Thymus (tissue), 11 donors: Measurements from ENCODE around the gene POC5. TPM values are rescaled to one million over a fixed set of nuclear protein-coding genes. Genes with fewer than 3 reads are reported as not detected.
"Not testable (repeated sequence)": the region's sequence is repeated elsewhere in the genome, so short reads cannot be mapped to it uniquely, and the experiment has no call there.

Source experiments
- DNase-seq, 9 donors: peaks; one replicate each; pipeline ENCODE4 v3.0.0-alpha.2; 2013; ENCODE audit warnings: low spot score in 9 of 9, low read depth in 6 of 9, missing footprints in 1 of 9
- H3K27ac ChIP-seq, 2 donors: one replicate each; pipeline ENCODE4 v1.5.1; 2013; ENCODE audit warnings: control low read depth in 1 of 2, low read depth in 1 of 2, low read length in 1 of 2, mild to moderate bottlenecking in 1 of 2, moderate library complexity in 1 of 2
- H3K27me3 ChIP-seq, 2 donors: one replicate each; pipeline ENCODE4 v1.5.1; 2013; ENCODE audit warnings: low read length in 1 of 2; ENCODE audit not compliant: control insufficient read depth in 2 of 2, insufficient read depth in 1 of 2
- H3K36me3 ChIP-seq, 2 donors: one replicate each; pipeline ENCODE4 v1.5.1; 2013; ENCODE audit warnings: low read length in 1 of 2, mild to moderate bottlenecking in 1 of 2, moderate library complexity in 1 of 2; ENCODE audit not compliant: control insufficient read depth in 2 of 2, insufficient read depth in 2 of 2
- H3K4me1 ChIP-seq, 2 donors: one replicate each; pipeline ENCODE4 v1.5.1; 2013; ENCODE audit warnings: low read length in 2 of 2; ENCODE audit not compliant: control insufficient read depth in 2 of 2, insufficient read depth in 2 of 2
- H3K4me3 ChIP-seq, 2 donors: one replicate each; pipeline ENCODE4 v1.5.1; 2013; ENCODE audit warnings: low read length in 2 of 2, control low read depth in 1 of 2, mild to moderate bottlenecking in 1 of 2
- H3K9me3 ChIP-seq, 2 donors: one replicate each; pipeline ENCODE4 v1.5.1; 2013; ENCODE audit warnings: low read length in 1 of 2, mild to moderate bottlenecking in 1 of 2; ENCODE audit not compliant: control insufficient read depth in 2 of 2, insufficient read depth in 1 of 2
- WGBS: extraction: QIAGEN DNeasy Blood & Tissue Kit; methylation state at CpG from one replicate; pipeline ENCODE4 v1.1.7; 2013; 5-methylcytosine and 5-hydroxymethylcytosine counted together
- polyA plus RNA-seq: library from polyadenylated mRNA; stranded (reverse); fragments of 200-250 nt; gene quantifications from one replicate; pipeline ENCODE4 v1.2.3, GENCODE V29; 2013
- total RNA-seq: library from RNA; stranded (reverse); fragments of 120-200 nt; gene quantifications from one replicate; pipeline ENCODE4 v1.2.4, GENCODE V29; 2013
- donor health status: healthy.

Gene POC5
- total and polyA plus RNA-seq, 2 donors, result 18.9 to 21.4 TPM

- WGBS, result 99% methylated on average over 1 of the region's 1 CpG
- no peaks in the 10 kb centered on the region for H3K36me3 ChIP-seq
- H3K4me3 ChIP-seq, result no peak overlapping the region
- H3K4me1 ChIP-seq, result no peaks in the 10 kb centered on the region
- no peak for DNase-seq
- H3K27ac ChIP-seq, result no peak overlapping the region
- H3K27me3 ChIP-seq, result no peaks in the 10 kb centered on the region
- H3K9me3 ChIP-seq, result peaks cover 0 to 3% of the 10 kb centered on the region in 2 donors
These were observed 16.5 kb upstream of the POC5 start for GRCh38 chr5:75733767-75734166.

- not testable (repeated sequence) for H3K36me3 ChIP-seq, DNase-seq, H3K4me3 ChIP-seq, H3K27ac ChIP-seq, H3K27me3 ChIP-seq, H3K9me3 ChIP-seq, H3K4me1 ChIP-seq
- WGBS, result 96% methylated on average over 4 of the region's 4 CpGs
These were observed 14.3 kb upstream of the POC5 start for GRCh38 chr5:75731515-75731914.

- peaks cover 0 to 3% of the 10 kb centered on the region in 2 donors for H3K9me3 ChIP-seq
- no peaks in the 10 kb centered on the region for H3K36me3 ChIP-seq
- H3K27ac ChIP-seq, result no peak overlapping the region
- 96% methylated on average over 3 of the region's 3 CpGs for WGBS
- H3K4me3 ChIP-seq, result no peak overlapping the region
- no peak for DNase-seq
- no peaks in the 10 kb centered on the region for H3K27me3 ChIP-seq
- no peaks in the 10 kb centered on the region for H3K4me1 ChIP-seq
These were observed 12.1 kb upstream of the POC5 start for GRCh38 chr5:75729321-75729720.

DNA sequence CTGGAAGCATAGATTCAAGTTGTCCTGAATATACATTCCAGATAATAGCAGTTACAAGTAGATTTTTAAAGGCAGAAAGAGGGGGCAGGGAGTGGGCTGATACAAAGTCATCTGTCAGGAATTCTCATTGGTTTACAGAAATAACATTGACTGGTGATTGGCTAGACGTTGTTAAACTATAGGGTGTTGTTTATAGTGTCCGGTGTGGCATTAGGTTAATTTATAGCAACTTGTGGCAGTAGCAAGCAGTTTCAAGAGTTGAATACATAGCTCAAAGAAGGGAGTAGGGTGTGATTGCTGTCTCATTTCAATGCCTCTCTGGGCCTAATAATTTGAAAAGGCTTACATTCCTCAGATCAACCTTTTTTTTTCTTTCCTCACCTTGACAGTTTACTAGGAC lies 10.7 kb upstream of the POC5 start:
- WGBS, result 91% methylated on average over 2 of the region's 2 CpGs
- no peaks in the 10 kb centered on the region for H3K27me3 ChIP-seq
- no peak overlapping the region for H3K4me3 ChIP-seq
- no peaks in the 10 kb centered on the region for H3K36me3 ChIP-seq
- H3K4me1 ChIP-seq, result no peaks in the 10 kb centered on the region
- H3K27ac ChIP-seq, result no peak overlapping the region
- no peak for DNase-seq
- no peaks in the 10 kb centered on the region for H3K9me3 ChIP-seq

DNA sequence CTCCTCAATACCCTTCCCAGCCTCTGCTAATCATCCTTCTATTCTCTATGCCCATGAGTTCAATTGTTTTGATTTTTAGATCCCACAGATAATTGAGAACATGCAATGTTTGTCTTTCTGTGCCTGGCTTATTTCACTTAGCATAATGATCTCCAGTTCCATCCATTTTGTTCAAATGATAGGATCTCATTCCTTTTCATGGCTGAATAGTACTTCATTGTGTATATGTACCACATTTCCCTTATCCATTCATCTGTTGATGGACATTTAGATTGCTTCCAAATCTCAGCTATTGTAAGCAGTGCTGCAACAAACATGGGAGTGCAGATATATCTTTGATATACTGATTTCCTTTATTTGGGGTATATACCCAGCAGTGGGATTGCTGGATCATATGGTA lies 9.0 kb upstream of the POC5 start:
- not testable (repeated sequence) for DNase-seq, H3K4me3 ChIP-seq, H3K9me3 ChIP-seq, H3K27me3 ChIP-seq, H3K4me1 ChIP-seq, H3K36me3 ChIP-seq, H3K27ac ChIP-seq

DNA sequence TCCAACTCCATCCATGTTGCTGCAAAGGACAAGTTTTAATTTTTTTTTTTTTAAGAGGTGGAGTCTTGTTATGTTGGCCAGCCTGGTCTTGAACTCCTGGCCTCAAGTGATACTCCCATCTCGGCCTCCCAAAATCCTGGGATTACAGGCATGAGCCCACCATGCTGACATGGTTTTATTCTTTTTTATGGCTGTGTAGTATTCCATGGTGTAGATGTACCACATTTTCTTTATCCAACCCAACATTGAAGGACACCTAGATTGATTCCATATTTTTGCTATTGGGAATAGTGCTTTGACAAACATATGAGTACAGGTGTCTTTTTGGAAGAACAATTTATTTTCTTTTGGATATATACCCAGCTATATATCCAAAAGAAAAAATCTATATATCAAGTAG lies 6.1 kb upstream of the POC5 start:
- DNase-seq, result no peak
- WGBS, result 95% methylated on average over 1 of the region's 1 CpG
- Histone ChIP-seq H3K27me3 (no peaks in the 10 kb centered on the region), H3K36me3 (no peaks in the 10 kb centered on the region), H3K4me1 (no peaks in the 10 kb centered on the region), H3K4me3 (no peak overlapping the region), H3K27ac (no peak overlapping the region), H3K9me3 (no peaks in the 10 kb centered on the region)

DNA sequence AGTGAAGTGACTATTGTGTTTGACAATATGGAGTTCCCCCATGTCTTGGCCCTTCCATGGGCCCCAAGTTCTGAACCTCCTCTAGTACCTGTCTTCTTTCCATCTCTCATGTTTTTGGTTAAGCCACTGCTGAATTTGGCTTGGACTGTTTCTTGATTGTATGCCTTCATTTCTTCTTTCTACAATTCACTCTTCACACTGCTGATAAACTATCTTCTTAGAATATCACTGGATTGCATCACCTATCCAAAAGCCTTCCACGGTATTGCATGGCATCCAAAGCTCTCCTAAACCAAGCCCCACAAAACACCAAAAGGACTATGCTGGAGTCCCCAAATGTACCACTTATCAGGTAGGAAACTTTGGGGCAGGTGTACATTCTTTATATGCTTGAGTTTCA lies 4.3 kb upstream of the POC5 start:
- no peak overlapping the region for H3K27ac ChIP-seq
- H3K27me3 ChIP-seq, result no peaks in the 10 kb centered on the region
- no peak overlapping the region for H3K4me3 ChIP-seq
- H3K36me3 ChIP-seq, result no peaks in the 10 kb centered on the region
- 100% methylated on average over 1 of the region's 1 CpG for WGBS
- no peak for DNase-seq
- H3K9me3 ChIP-seq, result peaks cover 1 to 3% of the 10 kb centered on the region in 2 donors
- H3K4me1 ChIP-seq, result peaks cover 4% of the 10 kb centered on the region in 2 donors

DNA sequence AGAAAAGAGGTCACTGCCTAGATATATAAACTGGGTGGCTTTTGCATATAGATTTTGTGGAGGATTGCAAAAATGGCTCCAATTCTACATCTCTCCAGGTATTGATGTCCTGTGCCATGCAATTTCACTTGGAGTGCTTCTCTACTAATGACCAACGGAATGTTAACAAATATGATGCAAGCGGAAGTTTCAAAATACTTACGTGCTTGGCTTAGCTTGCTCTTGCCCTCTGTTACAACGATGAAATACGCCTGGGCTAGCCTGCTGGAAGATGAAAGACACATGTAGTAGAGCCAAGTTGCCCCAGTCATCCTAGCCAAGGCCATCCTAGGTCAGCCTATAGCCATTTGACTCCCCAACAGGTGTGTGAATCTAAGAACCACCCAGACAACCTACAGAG lies 3.6 kb upstream of the POC5 start:
- WGBS, result 93% methylated on average over 5 of the region's 5 CpGs
- DNase-seq, result no peak
- Histone ChIP-seq H3K36me3 (no peaks in the 10 kb centered on the region), H3K27me3 (no peaks in the 10 kb centered on the region), H3K27ac (no peak overlapping the region), H3K4me3 (no peak overlapping the region), H3K4me1 (peaks cover 8 to 11% of the 10 kb centered on the region in 2 donors), H3K9me3 (peaks cover 1 to 3% of the 10 kb centered on the region in 2 donors)

DNA sequence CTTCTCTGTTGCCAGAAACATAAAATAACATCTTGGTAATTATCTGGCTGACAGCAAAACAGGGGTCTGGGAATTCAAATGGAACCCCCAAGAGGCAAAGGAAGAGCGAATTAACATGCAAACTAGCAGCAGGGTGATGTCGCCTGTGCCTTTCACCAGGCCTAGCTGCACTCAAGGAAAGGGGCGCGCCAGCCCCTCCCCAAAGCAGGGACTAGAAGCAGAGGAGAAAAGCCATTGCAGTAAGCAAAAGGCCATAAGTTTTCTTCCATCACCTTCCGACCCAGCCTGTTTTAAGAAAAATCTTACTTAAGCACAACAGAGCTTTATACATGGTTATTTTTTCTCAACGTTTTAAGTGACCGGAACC lies 539 bp downstream of the POC5 start:
- Histone ChIP-seq H3K27ac (peak overlapping the region; percentile 93 to 96), H3K27me3 (no peaks in the 10 kb centered on the region), H3K9me3 (peaks cover 1 to 3% of the 10 kb centered on the region in 2 donors), H3K4me3 (peak overlapping the region; percentile 74 to 79), H3K4me1 (peaks cover 8 to 14% of the 10 kb centered on the region in 2 donors), H3K36me3 (peaks cover 4 to 15% of the 10 kb centered on the region in 2 donors)
- peak in 2 of 9 donors; percentile 5 to 17 for DNase-seq
- WGBS, result 2% methylated on average over 7 of the region's 7 CpGs

DNA sequence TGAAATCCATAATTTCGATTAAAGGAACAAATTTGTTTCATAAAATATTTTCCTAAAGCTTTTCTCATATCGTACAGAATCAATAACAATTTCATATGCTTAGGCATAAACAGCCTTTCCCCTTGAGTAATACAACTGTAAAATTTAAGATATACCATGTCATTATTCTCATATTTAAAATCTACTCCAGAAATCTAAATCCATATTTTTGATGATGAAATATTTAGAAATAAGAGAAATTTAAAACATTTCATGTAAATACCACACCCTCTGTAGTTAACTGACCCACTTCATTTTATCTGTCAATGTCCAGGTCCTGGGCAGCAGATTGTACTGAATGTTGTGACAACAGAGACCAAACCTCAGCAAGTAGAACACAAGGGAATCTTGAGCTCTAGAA lies 5.1 kb downstream of the POC5 start:
- no peak overlapping the region for H3K27ac ChIP-seq
- H3K4me1 ChIP-seq, result peaks cover 4 to 11% of the 10 kb centered on the region in 2 donors
- DNase-seq, result no peak
- no peaks in the 10 kb centered on the region for H3K27me3 ChIP-seq
- H3K36me3 ChIP-seq, result peaks cover 13 to 32% of the 10 kb centered on the region in 2 donors
- WGBS, result 98% methylated on average over 2 of the region's 2 CpGs
- peaks cover 0 to under 1% of the 10 kb centered on the region in 2 donors for H3K9me3 ChIP-seq
- no peak overlapping the region for H3K4me3 ChIP-seq
